Activated CD4-positive, alpha-beta T cell treated with anti-CD3 and anti-CD28 coated beads, Interleukin-2, amount 50 U/mL, for 16 hours (primary cell): ENCODE results near the gene ZFYVE9.
"Not testable (repeated sequence)": the region's sequence is repeated elsewhere in the genome, so short reads cannot be mapped to it uniquely, and the experiment has no call there.

Experiments used
- DNase-seq: peaks from one replicate; pipeline ENCODE4 v3.0.0-alpha.2; 2020

Gene ZFYVE9

GRCh38 chr1:52141513-52142219, at the start of gene ZFYVE9:
Gene ZFYVE9 (plus strand): TSS chr1:52142089. CDS start chr1:52233207, 91,118 bp downstream.
- peak; percentile 62 for DNase-seq

- DNase-seq: not testable (repeated sequence)
These were observed 47.6 kb upstream of the ZFYVE9 start for GRCh38 chr1:52094300-52094699.

DNA sequence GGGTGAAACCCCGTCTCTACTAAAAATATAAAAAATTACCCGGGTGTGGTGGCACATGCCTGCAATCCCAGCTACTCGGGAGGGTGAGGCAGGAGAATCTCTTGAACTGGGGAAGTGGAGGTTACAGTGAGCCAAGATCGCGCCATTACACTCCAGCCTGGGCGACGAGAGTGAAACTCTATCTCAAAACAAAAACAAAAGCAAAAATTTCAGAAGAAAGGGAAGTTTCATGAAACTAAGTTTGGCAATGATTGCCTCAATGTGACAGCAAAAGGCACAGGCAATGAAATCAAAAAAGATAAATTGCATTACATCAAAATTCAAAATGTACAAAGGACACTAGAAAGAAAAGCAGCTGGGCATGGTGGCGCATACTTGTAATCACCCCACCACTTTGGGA, 45.7 kb upstream of the ZFYVE9 start:
- DNase-seq: no peak

GRCh38 chr1:52098139-52098871, 43.6 kb upstream of the ZFYVE9 start:
- DNase-seq: no peak

DNA sequence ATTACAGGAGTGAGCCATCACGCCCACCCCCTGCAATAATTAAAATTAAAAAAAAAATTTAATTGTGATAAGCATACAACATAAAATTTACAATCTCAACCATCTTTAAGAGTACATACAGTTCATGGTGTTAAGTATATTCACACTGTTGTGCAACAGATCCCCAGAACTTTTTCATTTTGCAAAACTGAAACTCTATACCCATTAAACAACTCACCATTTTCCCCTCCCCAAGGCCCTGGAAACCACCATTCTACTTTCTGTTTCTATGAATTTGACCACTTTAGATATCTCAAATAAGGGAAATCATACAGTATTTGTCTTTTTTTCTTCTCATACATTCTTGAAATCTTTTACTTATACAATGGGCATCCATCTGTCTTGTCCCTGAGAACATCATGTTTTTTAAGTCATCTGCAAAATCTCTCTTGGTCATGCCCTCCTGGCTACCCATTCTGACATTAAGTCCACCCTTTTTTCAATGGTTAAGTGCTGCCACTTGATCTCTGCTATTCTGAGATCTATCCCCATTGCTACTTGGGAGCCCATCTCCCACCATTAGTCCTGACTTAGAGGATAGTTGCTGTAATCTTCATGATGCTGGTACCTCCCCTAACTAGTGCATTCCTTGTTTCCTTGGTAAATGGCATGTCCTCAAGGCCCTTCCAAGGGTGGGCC, 39.4 kb upstream of the ZFYVE9 start:
- DNase-seq: peak; percentile 38

DNA sequence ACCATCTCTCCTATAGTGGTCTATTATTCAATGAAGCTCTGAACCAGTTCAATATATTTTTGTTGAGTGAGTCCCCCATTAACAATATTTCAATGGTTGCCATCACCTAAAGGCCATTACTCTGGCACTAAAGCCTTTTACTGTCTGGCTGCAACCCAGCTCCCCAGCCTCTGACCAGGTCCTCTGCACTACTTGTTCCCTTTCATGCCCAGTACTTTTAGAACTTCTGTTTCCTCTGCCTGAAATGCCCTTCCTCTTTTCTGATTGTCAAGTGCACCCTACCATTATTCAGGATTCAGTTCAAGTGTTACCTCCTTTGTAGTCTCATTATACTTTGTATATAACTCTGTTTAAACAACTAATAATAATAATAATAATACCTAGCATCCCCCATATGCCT, 30.4 kb upstream of the ZFYVE9 start:
- no peak for DNase-seq

GRCh38 chr1:52112489-52112888, 29.4 kb upstream of the ZFYVE9 start:
- no peak for DNase-seq

DNA sequence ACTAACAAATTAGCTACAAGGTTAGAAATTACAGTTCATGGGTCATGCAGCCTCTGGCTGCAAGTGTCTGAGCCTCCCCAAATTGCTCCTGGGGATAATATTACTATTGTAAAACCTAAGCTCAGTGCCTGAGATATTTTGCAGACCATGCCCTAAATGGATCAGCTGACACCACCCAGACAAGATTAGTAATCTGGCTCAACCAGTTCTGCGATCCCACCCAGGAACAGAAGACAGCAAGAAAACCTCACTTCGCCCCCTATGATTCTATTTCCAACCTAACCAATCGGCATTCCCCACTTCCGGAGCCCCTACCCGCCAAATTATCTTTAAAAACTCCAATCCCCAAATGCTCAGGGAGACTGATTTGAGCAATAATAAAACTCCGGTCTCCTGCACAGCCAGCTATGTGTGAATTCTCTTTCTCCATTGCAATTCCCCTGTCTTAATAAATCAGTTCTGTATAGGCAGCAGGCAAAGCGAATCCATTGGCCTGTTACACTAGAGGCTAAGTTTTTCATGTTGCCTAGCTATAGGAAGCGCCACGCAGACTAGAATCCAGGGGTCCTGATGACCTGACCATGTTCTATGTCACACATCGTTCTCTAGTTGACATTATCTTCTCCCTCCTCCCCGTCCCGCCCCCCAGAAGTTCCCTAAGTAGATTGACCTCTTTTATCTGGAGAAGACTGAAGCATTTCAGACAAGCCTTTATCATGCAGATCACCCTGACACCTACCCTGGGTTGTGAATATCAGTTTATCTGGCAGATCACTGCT, 22.4 kb upstream of the ZFYVE9 start:
- no peak for DNase-seq

DNA sequence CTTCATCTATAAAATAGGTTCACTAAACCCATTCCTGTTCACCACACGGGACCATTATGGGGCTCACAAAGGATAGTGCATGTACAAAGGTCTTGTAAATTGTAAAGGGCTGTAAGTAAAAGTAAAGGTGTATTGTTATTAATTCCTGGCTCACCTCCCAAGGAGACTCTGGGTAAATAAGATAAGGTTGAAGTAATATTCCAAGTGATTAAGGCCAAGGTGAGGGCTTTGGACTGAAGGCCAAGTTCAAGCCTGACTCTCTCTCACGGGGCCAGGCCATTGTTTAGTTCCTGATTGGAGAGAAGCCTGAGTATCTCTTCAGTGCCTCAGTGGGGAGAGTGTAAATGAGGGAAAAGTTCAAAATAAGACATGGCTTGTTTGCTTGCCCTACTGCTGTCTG, 19.5 kb upstream of the ZFYVE9 start:
- DNase-seq: no peak

GRCh38 chr1:52123622-52124021, 18.3 kb upstream of the ZFYVE9 start:
- DNase-seq: no peak

- no peak for DNase-seq
These were observed 16.0 kb upstream of the ZFYVE9 start for GRCh38 chr1:52125736-52126359.

DNA sequence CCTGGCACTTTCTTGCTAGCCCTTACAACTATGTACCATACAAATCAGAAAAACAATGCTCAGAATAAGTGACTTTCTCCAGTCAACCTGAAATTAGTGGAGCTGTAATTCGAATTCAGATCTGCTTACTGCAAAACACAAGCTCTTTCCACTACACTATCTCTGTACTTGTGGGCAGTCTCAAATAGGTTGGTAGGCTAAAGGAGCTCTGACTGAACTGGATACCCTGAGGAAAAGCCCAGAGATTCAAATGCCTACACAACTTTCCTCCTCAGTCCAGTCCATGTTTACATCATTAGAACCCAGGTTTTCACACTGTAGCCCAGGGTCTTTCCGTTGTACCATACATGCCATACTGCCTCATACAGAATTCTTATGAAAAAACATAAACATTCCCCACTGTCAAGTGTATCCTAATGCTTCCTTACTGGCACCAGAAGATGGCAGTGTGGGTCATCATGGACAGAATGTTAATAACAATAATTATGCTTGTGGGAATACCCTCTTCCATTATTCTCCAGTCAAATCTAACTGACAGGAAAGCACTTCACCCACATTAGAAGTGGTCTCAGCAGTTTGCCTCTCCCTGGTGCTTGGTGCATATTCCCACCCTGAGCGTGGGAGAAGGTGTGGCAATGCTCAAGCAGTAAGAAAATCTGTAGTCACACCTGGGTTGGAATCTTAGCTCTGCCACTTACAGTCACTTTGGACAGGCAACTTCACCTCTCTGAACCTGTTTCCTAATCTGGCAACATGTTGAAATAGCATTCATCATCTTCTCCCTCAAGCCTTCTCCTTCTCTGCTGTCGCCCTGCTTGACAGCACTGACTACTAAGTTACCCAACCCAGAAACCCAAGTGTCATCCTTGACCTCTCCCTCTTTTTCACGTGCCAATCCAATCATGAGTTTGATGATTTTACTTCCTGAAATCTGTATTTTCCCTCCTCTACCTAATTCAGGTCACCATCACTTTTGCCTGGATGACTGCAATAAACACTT, 14.4 kb upstream of the ZFYVE9 start:
- DNase-seq: peak; percentile 20

DNA sequence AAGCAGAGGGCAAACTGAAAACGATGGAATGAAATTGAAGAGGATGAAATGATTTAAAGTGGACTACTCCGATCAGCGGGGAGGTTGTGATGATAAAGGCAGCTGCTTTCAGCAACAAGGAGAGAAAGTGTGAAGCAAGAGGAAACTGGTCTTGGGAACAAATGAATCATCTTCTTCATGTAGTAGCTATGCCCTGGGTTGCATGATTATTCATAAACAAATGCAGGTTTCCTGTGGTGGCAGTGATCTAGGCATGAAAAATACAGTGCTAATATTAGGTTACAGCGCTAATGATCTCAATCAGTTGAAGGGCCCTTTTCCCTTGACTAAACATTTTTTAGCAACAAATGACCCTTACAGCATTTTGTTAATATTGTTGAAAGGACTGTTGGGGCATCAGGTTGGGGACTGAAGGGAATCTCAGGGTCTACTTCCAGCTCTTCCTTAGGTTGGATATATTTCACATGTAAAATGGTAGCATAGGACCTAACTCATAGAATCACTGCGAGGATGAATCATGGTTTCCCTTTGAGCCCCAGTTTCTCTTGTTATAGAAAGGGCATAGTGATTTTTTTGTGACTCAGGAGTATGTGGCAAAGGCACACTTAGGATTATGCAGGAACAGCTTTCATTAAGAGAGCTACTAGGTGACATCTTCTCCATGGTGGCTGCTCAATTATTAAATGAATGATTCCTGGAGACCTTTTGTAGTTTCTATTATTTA, 1.9 kb upstream of the ZFYVE9 start:
- DNase-seq: peak; percentile 88

- no peak for DNase-seq
These were observed 1.0 kb upstream of the ZFYVE9 start for GRCh38 chr1:52140633-52141512.

DNA sequence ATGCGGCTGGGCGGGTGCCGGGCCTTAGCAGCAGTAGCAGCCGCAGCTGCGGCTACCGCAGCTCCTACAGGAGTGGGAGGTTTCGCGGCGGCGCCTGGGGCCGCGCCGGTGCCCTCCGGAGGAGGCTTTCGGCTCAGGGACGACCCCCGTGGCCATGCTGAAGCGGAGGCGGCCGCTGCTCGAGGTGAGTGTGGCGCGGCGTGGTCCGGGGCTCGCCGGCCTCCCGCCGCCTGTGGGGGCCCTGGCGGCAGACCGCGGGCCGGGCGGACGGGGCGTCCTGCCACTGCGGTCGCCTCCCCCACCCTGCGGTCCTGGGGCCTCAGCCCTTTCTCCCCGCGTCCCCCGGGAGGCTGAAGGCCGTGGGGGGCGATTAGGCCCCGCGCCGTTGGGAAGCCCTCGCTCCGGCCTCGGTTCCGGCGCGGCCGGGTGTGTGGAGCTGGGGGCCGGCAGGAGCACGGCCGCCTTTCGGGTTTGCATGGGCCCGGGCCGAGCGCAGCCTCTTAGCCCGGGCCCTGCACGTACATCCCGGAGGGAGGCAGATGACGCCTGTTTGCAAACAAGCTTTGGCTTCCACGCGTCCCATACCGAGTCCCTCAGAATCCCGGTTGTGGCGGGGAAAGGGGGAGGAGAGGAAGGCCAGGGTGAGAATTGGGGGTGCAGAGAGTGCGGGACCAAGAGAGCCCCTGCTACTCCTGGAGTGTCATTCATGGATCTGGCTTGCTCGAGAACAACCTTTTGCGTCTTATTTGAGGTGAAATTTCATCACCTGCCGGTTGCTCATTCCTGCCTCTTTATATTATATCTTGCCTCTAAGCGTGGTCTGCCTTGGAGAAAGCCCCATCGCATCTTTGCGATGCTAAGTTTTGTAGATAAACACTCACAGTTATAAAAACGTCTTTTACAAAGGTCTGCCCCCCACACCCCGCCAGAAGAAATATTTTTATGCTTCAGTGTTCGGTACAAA, 613 bp downstream of the ZFYVE9 start:
- peak; percentile 12 for DNase-seq

GRCh38 chr1:52145137-52145536, 3.2 kb downstream of the ZFYVE9 start:
- DNase-seq: no peak

DNA sequence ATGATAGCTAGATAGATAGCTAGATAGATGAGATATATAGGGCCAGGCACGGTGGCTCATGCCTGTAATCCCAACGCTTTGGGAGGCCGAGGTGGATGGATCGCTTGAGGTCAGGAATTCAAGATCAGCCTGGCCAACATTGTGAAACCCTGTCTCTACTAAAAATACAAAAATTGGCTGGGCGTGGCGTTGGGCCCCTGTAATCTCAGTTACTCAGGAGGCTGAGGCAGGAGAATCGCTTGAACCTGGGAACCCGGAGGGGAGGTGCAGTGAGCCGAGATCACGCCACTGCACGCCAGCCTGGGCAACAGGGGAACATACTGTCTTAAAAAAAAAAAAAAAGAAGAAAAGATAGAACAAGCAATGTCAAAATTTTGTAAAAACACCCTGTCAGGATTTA, 8.6 kb downstream of the ZFYVE9 start:
- not testable (repeated sequence) for DNase-seq

DNA sequence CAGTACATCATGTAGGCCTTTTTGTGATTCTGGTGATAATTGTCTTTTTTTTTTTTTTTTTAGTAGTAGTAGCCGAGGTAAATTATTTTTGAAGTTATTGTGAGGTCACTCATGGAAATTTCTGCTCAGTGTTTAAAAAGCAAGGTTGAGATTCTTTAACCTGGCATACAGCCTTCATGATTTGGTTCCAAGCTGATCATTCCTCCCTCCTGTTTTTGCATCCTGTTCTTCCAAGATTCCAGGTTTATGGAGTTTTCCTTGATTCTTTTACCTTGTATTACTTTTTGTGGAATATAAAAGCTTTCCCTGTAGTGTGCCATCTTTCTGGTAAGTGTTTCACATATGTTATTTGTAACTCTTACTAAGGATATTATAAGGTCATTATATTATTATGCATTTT, 9.1 kb downstream of the ZFYVE9 start:
- DNase-seq: no peak
